Stomach (tissue), 9 donors: ENCODE results near the gene FLAD1. TPM values are rescaled to one million over a fixed set of nuclear protein-coding genes. Genes with fewer than 3 reads are reported as not detected.

Experiments used
- DNase-seq, 2 donors: peaks; one replicate each; pipeline versions ENCODE4 v3.0.0 to v3.0.0-alpha.2; 2013 to 2019
- H3K27ac ChIP-seq, 5 donors: fragments of 200-600 bp in 4 of 5; sonication (generic) in 4 of 5; one replicate each; pipeline ENCODE4 v1.5.1; 2013 to 2019; ENCODE audit warnings: mild to moderate bottlenecking in 1 of 5, moderate library complexity in 1 of 5
- H3K27me3 ChIP-seq, 3 donors: fragments of 200-600 bp; sonication (generic); one replicate each; pipeline ENCODE4 v1.5.1; 2017 to 2019; ENCODE audit warnings: mixed run types in 1 of 3
- H3K36me3 ChIP-seq, 4 donors: fragments of 200-600 bp; sonication (generic); 1 replicate in 3 of 4; 2 replicates in 1 of 4; pipeline ENCODE4 v1.5.1; 2016 to 2019
- H3K4me1 ChIP-seq, 4 donors: fragments of 200-600 bp; sonication (generic); one replicate each; pipeline ENCODE4 v1.5.1; 2016 to 2019
- H3K4me3 ChIP-seq, 4 donors: fragments of 200-600 bp; sonication (generic) in 3 of 4; one replicate each; pipeline ENCODE4 v1.5.1; 2016 to 2019; ENCODE audit warnings: mild to moderate bottlenecking in 1 of 4
- H3K9me3 ChIP-seq, 4 donors: fragments of 200-600 bp; sonication (generic); one replicate each; pipeline ENCODE4 v1.5.1; 2016 to 2019
- CTCF ChIP-seq, 7 experiments: fragments of 450-650 bp in 4 of 7; fragments of 200-600 bp in 3 of 7; sonication (generic) in 3 of 7; IDR thresholded peaks; one replicate each; pipeline ENCODE4 v1.5.1; 2016 to 2019; ENCODE audit warnings: antibody characterized with exemption in 7 of 7, control low read depth in 2 of 7, mild to moderate bottlenecking in 1 of 7
- EP300 ChIP-seq: sonication (generic); formaldehyde crosslinking; IDR thresholded peaks from one replicate; pipeline ENCODE4 v1.6.1; 2017; ENCODE audit warnings: antibody characterized with exemption
- POLR2A ChIP-seq, 4 donors: fragments of 450-650 bp; IDR thresholded peaks; one replicate each; pipeline ENCODE4 v1.6.1; 2016; ENCODE audit warnings: antibody characterized with exemption in 4 of 4, control low read depth in 2 of 4, mild to moderate bottlenecking in 1 of 4, moderate library complexity in 1 of 4
- POLR2AphosphoS5 ChIP-seq, 3 donors: sonication (generic); formaldehyde crosslinking; IDR thresholded peaks; one replicate each; pipeline ENCODE4 v1.6.1; 2016; ENCODE audit warnings: antibody characterized with exemption in 3 of 3
- WGBS, 5 donors: extraction: QIAGEN DNeasy Blood & Tissue Kit in 3 of 5; methylation state at CpG; one replicate each; pipeline versions ENCODE4 v1.1.5 to v1.1.7; 2013 to 2018; 5-methylcytosine and 5-hydroxymethylcytosine counted together
- intact Hi-C: fragments of 100-400 bp; cut with DNase I; formaldehyde crosslinking; loops from one replicate; pipeline ENCODE4 v1.15.1; 2023; ENCODE audit warnings: low total_unique reads
- polyA plus RNA-seq, 3 donors: library from polyadenylated mRNA; stranded (reverse); fragments of 200-250 nt; gene quantifications; one replicate each; pipeline ENCODE4 v1.2.3, GENCODE V29; 2013
- total RNA-seq, 5 donors: library from RNA; depleted of rRNA; stranded (reverse); fragments of >200 nt; gene quantifications; one replicate each; pipeline versions ENCODE4 v1.1.0 to v1.2.3, GENCODE V29; 2014 to 2016
- donor health status: healthy with polysubstance abuse.
- donor health status: Bipolar disorder and iron deficiency.
- donor health status: healthy.

Gene FLAD1
- total and polyA plus RNA-seq, 8 donors = 14.1 to 76.5 (median 42.1) TPM

GRCh38 chr1:155017946-155018316 is 34.8 kb downstream of the FLAD1 start:
- Histone ChIP-seq H3K9me3 (no peaks in the 10 kb centered on the region), H3K4me3 (peak overlapping the region; percentile 39 to 48 (median 45)), H3K27me3 (no peaks in the 10 kb centered on the region), H3K4me1 (peaks cover 31 to 71% (median 57%) of the 10 kb centered on the region in 4 donors), H3K36me3 (peaks cover 28 to 41% (median 34%) of the 10 kb centered on the region in 4 donors), H3K27ac (peak overlapping the region; percentile 83 to 100 (median 92))
- TF ChIP-seq POLR2A (IDR thresholded peaks at IDR 0.05) (no peak), POLR2AphosphoS5 (IDR thresholded peaks at IDR 0.05) (no peak), CTCF (IDR thresholded peaks at IDR 0.05) (no peak), EP300 (no peak)
- DNase-seq = peak in 1 of 2 donors; percentile 34
- WGBS, 5 donors = 44 to 54% (median 48%) methylated on average over 6 of the region's 6 CpGs
- intact Hi-C loops = loop anchor here (10.0 kb wide), 1 partner anchor 53 kb away; the partner anchor contains the start of gene PYGO2

GRCh38 chr1:155018617-155019348 is 35.6 kb downstream of the FLAD1 start:
- H3K27me3 ChIP-seq = no peaks in the 10 kb centered on the region
- peaks cover 27 to 40% (median 29%) of the 10 kb centered on the region in 4 donors for H3K36me3 ChIP-seq
- peak overlapping the region in 4 of 5 donors; percentile 85 to 100 (median 96) for H3K27ac ChIP-seq
- H3K4me3 ChIP-seq = no peak overlapping the region
- H3K9me3 ChIP-seq = no peaks in the 10 kb centered on the region
- TF ChIP-seq CTCF (IDR thresholded peaks at IDR 0.05) (no peak), POLR2AphosphoS5 (IDR thresholded peaks at IDR 0.05) (no peak), EP300 (no peak), POLR2A (IDR thresholded peaks at IDR 0.05) (no peak)
- intact Hi-C loops = loop anchor here (10.0 kb wide), 1 partner anchor 54 kb away; the partner anchor contains the start of gene PYGO2
- DNase-seq = no peak
- 79 to 90% (median 86%) methylated on average over 8 of the region's 8 CpGs for WGBS, 5 donors
- peaks cover 22 to 62% (median 50%) of the 10 kb centered on the region in 4 donors for H3K4me1 ChIP-seq

GRCh38 chr1:155019377-155020245 is 36.5 kb downstream of the FLAD1 start:
- 72 to 77% (median 73%) methylated on average over 11 of the region's 11 CpGs for WGBS, 5 donors
- Histone ChIP-seq H3K4me3 (no peak overlapping the region), H3K9me3 (no peaks in the 10 kb centered on the region), H3K27ac (peak overlapping the region in 1 of 5 donors; percentile 28), H3K27me3 (no peaks in the 10 kb centered on the region), H3K36me3 (peaks cover 18 to 31% (median 22%) of the 10 kb centered on the region in 4 donors), H3K4me1 (peaks cover 20 to 54% (median 44%) of the 10 kb centered on the region in 4 donors)
- intact Hi-C loops = loop anchor here (10.0 kb wide), 1 partner anchor 55 kb away; the partner anchor contains the start of gene PYGO2
- TF ChIP-seq EP300 (no peak), CTCF (IDR thresholded peaks at IDR 0.05) (no peak)
- no peak for DNase-seq
